Neural progenitor cell (in vitro differentiated cells): ENCODE measurements around the gene OCA2. TPM values are rescaled to one million over a fixed set of nuclear protein-coding genes. Genes with fewer than 3 reads are reported as not detected.

ENCODE experiments used
- DNase-seq: peaks from one replicate; pipeline ENCODE4 v3.0.0-alpha.2; 2016; ENCODE audit warnings: low spot score
- H2AFZ ChIP-seq: fragments of 200-600 bp; sonication (generic); replicated peaks from 2 replicates; pipeline ENCODE4 v1.6.1; 2016; ENCODE audit warnings: antibody characterized with exemption
- H3F3A ChIP-seq: fragments of 200-600 bp; sonication (generic); 2 replicates; pipeline ENCODE4 v1.6.1; 2016; ENCODE audit warnings: antibody characterized with exemption, low read depth
- H3K27ac ChIP-seq: fragments of 200-600 bp; sonication (generic); 2 replicates; pipeline ENCODE4 v1.5.1; 2016; ENCODE audit warnings: mild to moderate bottlenecking
- H3K27me3 ChIP-seq: fragments of 200-600 bp; sonication (generic); 2 replicates; pipeline ENCODE4 v1.6.1; 2016; ENCODE audit warnings: mild to moderate bottlenecking, moderate library complexity
- H3K36me3 ChIP-seq: fragments of 200-600 bp; sonication (generic); 2 replicates; pipeline ENCODE4 v1.5.1; 2016
- H3K4me1 ChIP-seq: fragments of 200-600 bp; sonication (generic); 2 replicates; pipeline ENCODE4 v1.6.1; 2016; ENCODE audit warnings: mixed run types
- H3K4me2 ChIP-seq: fragments of 200-600 bp; sonication (generic); 2 replicates; pipeline ENCODE4 v1.6.1; 2016
- H3K4me3 ChIP-seq: fragments of 200-600 bp; sonication (generic); 2 replicates; pipeline ENCODE4 v1.5.1; 2016
- H3K79me2 ChIP-seq: fragments of 200-600 bp; sonication (generic); 2 replicates; pipeline ENCODE4 v1.6.1; 2016; ENCODE audit warnings: low read depth
- H3K9ac ChIP-seq: fragments of 200-600 bp; sonication (generic); 2 replicates; pipeline ENCODE4 v1.6.1; 2016
- H3K9me3 ChIP-seq: fragments of 200-600 bp; sonication (generic); 2 replicates; pipeline ENCODE4 v1.5.1; 2016; ENCODE audit warnings: low read depth
- H4K20me1 ChIP-seq: fragments of 200-600 bp; sonication (generic); 2 replicates; pipeline ENCODE4 v1.6.1; 2016; ENCODE audit warnings: low read depth
- H3K27ac Mint-ChIP-seq: 3 replicates; pipeline ENCODE4 v1.8.0; 2021; ENCODE audit warnings: mixed read lengths
- H3K27me3 Mint-ChIP-seq: 2 replicates; pipeline ENCODE4 v1.8.0; 2022; ENCODE audit warnings: low read depth, mild to moderate bottlenecking, inconsistent platforms, moderate library complexity, mixed read lengths; ENCODE audit not compliant: insufficient read depth
- H3K36me3 Mint-ChIP-seq: 3 replicates; pipeline ENCODE4 v1.8.0; 2021; ENCODE audit warnings: mixed read lengths
- H3K4me1 Mint-ChIP-seq: 3 replicates; pipeline ENCODE4 v1.8.0; 2021; ENCODE audit warnings: mixed read lengths
- H3K4me3 Mint-ChIP-seq: 3 replicates; pipeline ENCODE4 v1.8.0; 2021; ENCODE audit warnings: mild to moderate bottlenecking, moderate library complexity, mixed read lengths
- H3K9me3 Mint-ChIP-seq: 3 replicates; pipeline ENCODE4 v1.8.0; 2020; ENCODE audit warnings: mixed read lengths
- CTCF ChIP-seq: fragments of 200-600 bp; sonication (generic); IDR thresholded peaks from 2 replicates; pipeline ENCODE4 v1.5.1; 2017; ENCODE audit warnings: antibody characterized with exemption, mild to moderate bottlenecking
- EZH2 ChIP-seq: fragments of 200-600 bp; sonication (generic); IDR thresholded peaks from 2 replicates; pipeline ENCODE4 v1.6.1; 2017; ENCODE audit warnings: antibody characterized with exemption, mild to moderate bottlenecking, moderate library complexity
- EZH2phosphoT487 ChIP-seq: fragments of 200-600 bp; sonication (generic); IDR thresholded peaks from 2 replicates; pipeline ENCODE4 v1.6.1; 2017; ENCODE audit warnings: antibody characterized with exemption
- total RNA-seq: library from RNA; depleted of rRNA; stranded (reverse); fragments of >200 nt; gene quantifications from 2 replicates; pipeline ENCODE4 v1.2.3, GENCODE V29; 2015; ENCODE audit warnings: low replicate concordance

OCA2 gene
- total RNA-seq, 1 donor from 2014 or later: 1.0 TPM

DNA sequence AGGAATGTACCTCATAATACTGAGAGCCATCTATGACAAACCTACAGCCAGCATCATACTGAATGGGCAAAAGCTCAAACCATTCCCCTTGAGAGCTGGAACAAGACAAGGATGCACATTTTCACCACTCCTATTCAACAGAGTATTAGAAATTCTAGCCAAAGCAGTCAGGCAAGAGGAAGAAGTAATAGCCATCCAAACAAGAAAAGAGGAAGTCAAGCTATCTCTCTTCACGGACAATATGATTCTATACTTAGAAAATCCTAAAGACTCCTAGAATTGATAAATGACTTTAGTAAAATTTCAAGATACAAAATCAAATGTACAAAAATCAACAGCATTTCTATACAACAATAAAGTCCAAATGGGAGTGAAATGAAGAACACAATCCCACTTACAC, 30.2 kb downstream of the OCA2 start:
- TF ChIP-seq EZH2phosphoT487 (no peak), CTCF (no peak), EZH2 (no peak)
- H3K4me1 Mint-ChIP-seq: no peaks in the 10 kb centered on the region
- H3K36me3 ChIP-seq: no peaks in the 10 kb centered on the region
- H3K36me3 Mint-ChIP-seq: no peaks in the 10 kb centered on the region
- H4K20me1 ChIP-seq: no peaks in the 10 kb centered on the region
- no peaks in the 10 kb centered on the region for H3K79me2 ChIP-seq
- H3K4me1 ChIP-seq: no peaks in the 10 kb centered on the region
- no peak overlapping the region for H3K27ac Mint-ChIP-seq
- no peaks in the 10 kb centered on the region for H3F3A ChIP-seq
- H3K27ac ChIP-seq: no peak overlapping the region
- H3K9ac ChIP-seq: no peak overlapping the region
- no peaks in the 10 kb centered on the region for H3K27me3 Mint-ChIP-seq
- H2AFZ ChIP-seq: no peak overlapping the region
- no peak overlapping the region for H3K4me2 ChIP-seq
- H3K4me3 ChIP-seq: no peak overlapping the region
- H3K27me3 ChIP-seq: no peaks in the 10 kb centered on the region
- no peak overlapping the region for H3K4me3 Mint-ChIP-seq
- peaks cover 32% of the 10 kb centered on the region for H3K9me3 Mint-ChIP-seq
- no peak for DNase-seq
- H3K9me3 ChIP-seq: peaks cover 6% of the 10 kb centered on the region

DNA sequence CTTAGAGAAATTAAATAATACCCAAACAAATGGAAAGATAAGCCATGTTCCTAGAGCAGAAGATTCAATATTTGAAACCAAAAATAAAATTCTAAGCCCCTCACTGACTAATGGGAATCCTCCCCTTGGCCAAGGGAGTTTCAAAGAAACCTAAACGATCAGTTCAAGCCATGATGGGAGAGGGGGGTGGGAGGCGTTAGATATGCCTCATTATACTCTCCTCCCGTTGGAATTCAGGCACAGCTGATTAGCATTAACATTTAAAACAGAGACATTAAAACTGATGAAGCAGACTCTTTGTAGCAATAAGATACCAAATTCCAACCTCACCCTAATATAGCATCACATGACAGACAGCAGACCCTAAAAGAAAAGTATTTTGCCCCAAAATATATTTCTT, 32.9 kb downstream of the OCA2 start:
- no peak overlapping the region for H3K27ac ChIP-seq
- no peak overlapping the region for H2AFZ ChIP-seq
- no peaks in the 10 kb centered on the region for H4K20me1 ChIP-seq
- peaks cover 3% of the 10 kb centered on the region for H3K9me3 ChIP-seq
- no peaks in the 10 kb centered on the region for H3K79me2 ChIP-seq
- no peaks in the 10 kb centered on the region for H3F3A ChIP-seq
- H3K4me1 ChIP-seq: no peaks in the 10 kb centered on the region
- H3K4me2 ChIP-seq: no peak overlapping the region
- no peak overlapping the region for H3K4me3 Mint-ChIP-seq
- peaks cover 23% of the 10 kb centered on the region for H3K9me3 Mint-ChIP-seq
- DNase-seq: no peak
- no peak overlapping the region for H3K9ac ChIP-seq
- no peaks in the 10 kb centered on the region for H3K36me3 Mint-ChIP-seq
- no peaks in the 10 kb centered on the region for H3K27me3 ChIP-seq
- no peak overlapping the region for H3K27ac Mint-ChIP-seq
- H3K4me3 ChIP-seq: no peak overlapping the region
- no peaks in the 10 kb centered on the region for H3K4me1 Mint-ChIP-seq
- no peaks in the 10 kb centered on the region for H3K36me3 ChIP-seq
- TF ChIP-seq CTCF (no peak), EZH2phosphoT487 (no peak), EZH2 (no peak)
- no peaks in the 10 kb centered on the region for H3K27me3 Mint-ChIP-seq

- Histone ChIP-seq H3K9me3 (peaks cover 3% of the 10 kb centered on the region), H3K27ac (no peak overlapping the region), H3K9ac (no peak overlapping the region), H3K4me2 (no peak overlapping the region), H4K20me1 (no peaks in the 10 kb centered on the region), H3K36me3 (no peaks in the 10 kb centered on the region), H3K79me2 (no peaks in the 10 kb centered on the region), H3K4me3 (no peak overlapping the region), H2AFZ (no peak overlapping the region), H3F3A (no peaks in the 10 kb centered on the region), H3K27me3 (no peaks in the 10 kb centered on the region), H3K4me1 (no peaks in the 10 kb centered on the region)
- H3K27me3 Mint-ChIP-seq: peaks cover 7% of the 10 kb centered on the region
- TF ChIP-seq EZH2: no peak
- peaks cover 3% of the 10 kb centered on the region for H3K4me1 Mint-ChIP-seq
- no peaks in the 10 kb centered on the region for H3K36me3 Mint-ChIP-seq
- H3K4me3 Mint-ChIP-seq: no peak overlapping the region
- peaks cover 10% of the 10 kb centered on the region for H3K9me3 Mint-ChIP-seq
- no peak for DNase-seq
- no peak overlapping the region for H3K27ac Mint-ChIP-seq
These were observed 39.1 kb downstream of the OCA2 start for GRCh38 chr15:28060005-28060404.

GRCh38 chr15:28058082-28058481, 41.0 kb downstream of the OCA2 start:
- DNase-seq: no peak
- H3K79me2 ChIP-seq: no peaks in the 10 kb centered on the region
- peaks cover 5% of the 10 kb centered on the region for H3K9me3 Mint-ChIP-seq
- no peak overlapping the region for H3K4me3 Mint-ChIP-seq
- H3K27me3 ChIP-seq: no peaks in the 10 kb centered on the region
- no peaks in the 10 kb centered on the region for H3F3A ChIP-seq
- no peak overlapping the region for H3K9ac ChIP-seq
- no peak overlapping the region for H3K27ac ChIP-seq
- H3K4me1 ChIP-seq: no peaks in the 10 kb centered on the region
- H3K4me1 Mint-ChIP-seq: peaks cover 3% of the 10 kb centered on the region
- no peak overlapping the region for H3K4me2 ChIP-seq
- H3K27me3 Mint-ChIP-seq: peaks cover 7% of the 10 kb centered on the region
- no peaks in the 10 kb centered on the region for H3K36me3 Mint-ChIP-seq
- no peak overlapping the region for H3K4me3 ChIP-seq
- no peak overlapping the region for H2AFZ ChIP-seq
- no peak overlapping the region for H3K27ac Mint-ChIP-seq
- H4K20me1 ChIP-seq: no peaks in the 10 kb centered on the region
- TF ChIP-seq CTCF (no peak), EZH2phosphoT487 (no peak), EZH2 (no peak)
- no peaks in the 10 kb centered on the region for H3K9me3 ChIP-seq
- H3K36me3 ChIP-seq: no peaks in the 10 kb centered on the region
